Measurements from ENCODE around the gene TMCO1. TPM values are rescaled to one million over a fixed set of nuclear protein-coding genes. Genes with fewer than 3 reads are reported as not detected.

The TMCO1 gene
- total and polyA plus RNA-seq, 2 of the 13 experiments (the other 11 are each of a cell fraction or from before 2014, with no cell fraction given): 106 to 119 TPM

- TF ChIP-seq USF2 (IDR thresholded peaks at IDR 0.05; ENCODE audit: low read depth, low read length): no peak
- TF ChIP-seq USF2 (CRISPR knock-in tag; IDR thresholded peaks at IDR 0.05; ENCODE audit: borderline replicate concordance): no peak
- TF ChIP-seq SYNCRIP (IDR thresholded peaks at IDR 0.05; ENCODE audit: insufficient read depth, low read depth, low read length): no peak
- TF ChIP-seq, protein P1, sequence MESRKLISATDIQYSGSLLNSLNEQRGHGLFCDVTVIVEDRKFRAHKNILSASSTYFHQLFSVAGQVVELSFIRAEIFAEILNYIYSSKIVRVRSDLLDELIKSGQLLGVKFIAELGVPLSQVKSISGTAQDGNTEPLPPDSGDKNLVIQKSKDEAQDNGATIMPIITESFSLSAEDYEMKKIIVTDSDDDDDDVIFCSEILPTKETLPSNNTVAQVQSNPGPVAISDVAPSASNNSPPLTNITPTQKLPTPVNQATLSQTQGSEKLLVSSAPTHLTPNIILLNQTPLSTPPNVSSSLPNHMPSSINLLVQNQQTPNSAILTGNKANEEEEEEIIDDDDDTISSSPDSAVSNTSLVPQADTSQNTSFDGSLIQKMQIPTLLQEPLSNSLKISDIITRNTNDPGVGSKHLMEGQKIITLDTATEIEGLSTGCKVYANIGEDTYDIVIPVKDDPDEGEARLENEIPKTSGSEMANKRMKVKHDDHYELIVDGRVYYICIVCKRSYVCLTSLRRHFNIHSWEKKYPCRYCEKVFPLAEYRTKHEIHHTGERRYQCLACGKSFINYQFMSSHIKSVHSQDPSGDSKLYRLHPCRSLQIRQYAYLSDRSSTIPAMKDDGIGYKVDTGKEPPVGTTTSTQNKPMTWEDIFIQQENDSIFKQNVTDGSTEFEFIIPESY (CRISPR knock-in tag; IDR thresholded peaks at IDR 0.05): no peak
Observed at GRCh38 chr1:165772739-165773138, 4.1 kb upstream of the TMCO1 start (continued).

DNA sequence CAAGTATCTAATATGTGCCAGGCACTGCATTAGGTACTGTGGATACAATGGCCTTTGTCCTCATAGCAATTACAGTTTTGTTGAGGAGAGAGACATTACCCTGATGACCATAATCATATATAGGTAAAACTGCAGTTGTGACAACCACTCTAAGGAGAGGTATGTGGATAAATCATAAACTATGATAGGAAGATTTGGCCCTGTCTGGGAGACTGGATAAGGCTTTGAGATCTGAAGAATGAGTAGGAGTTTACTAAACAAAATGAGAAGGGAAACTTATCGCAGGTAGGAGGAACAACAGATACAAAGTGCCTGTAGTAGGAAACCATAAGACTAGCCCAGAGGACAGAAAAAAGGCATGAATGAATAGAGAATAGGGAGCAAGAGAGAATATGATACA lies 4.4 kb downstream of the TMCO1 start:
- Histone ChIP-seq H2AFZ (ENCODE audit: low read length) (no peak overlapping the region), H3K9me3 (ENCODE audit: low read length) (no peaks in the 10 kb centered on the region), H3K9ac (ENCODE audit: insufficient read depth, low read depth, low read length) (no peak overlapping the region), H3K27me3 (ENCODE audit: control insufficient read depth in 1 of 2, insufficient read depth in 2 of 2, low read length in 2 of 2) (no peaks in the 10 kb centered on the region; a peak in 1 of 5 replicates), H3K4me1 (ENCODE audit: insufficient read depth, low read length) (peaks cover 19% of the 10 kb centered on the region), H3K79me2 (ENCODE audit: insufficient read depth, low read length) (peaks cover 15% of the 10 kb centered on the region), H3K36me3 (replicated peaks in 1 of 2; ENCODE audit: control insufficient read depth in 1 of 2, insufficient read depth in 2 of 2, low read length in 2 of 2) (peaks cover 7 to 42% of the 10 kb centered on the region in 2 experiments; a peak in 4 of 5 replicates), H3K4me3 (replicated peaks in 1 of 3; ENCODE audit: insufficient read depth in 1 of 3, low read depth in 2 of 3, low read length in 3 of 3) (no peak overlapping the region), H3K27ac (ENCODE audit: extremely low read length, insufficient read depth, low read length) (no peak overlapping the region), H3K4me2 (ENCODE audit: low read depth, low read length) (no peak overlapping the region), H4K20me1 (ENCODE audit: insufficient read depth, low read length) (no peaks in the 10 kb centered on the region)
- ATAC-seq (no peak), DNase-seq (ENCODE audit: low spot score) (no peak), FAIRE-seq (no peak)
- BruUV-seq (replicated peaks): no TSS peak
- ChIA-PET CTCF (ENCODE audit: low intra/inter-chr PET ratio, low total read pairs) (no interaction called here), POLR2A (no interaction called here)
- intact Hi-C loops (cut with micrococcal nuclease; ENCODE audit: unreplicated experiment): no loop called here
- TF ChIP-seq SIN3A (IDR thresholded peaks at IDR 0.05; ENCODE audit: borderline replicate concordance, low read depth, low read length): no peak
- TF ChIP-seq TGIF2 (CRISPR knock-in tag; IDR thresholded peaks at IDR 0.05): no peak
- TF ChIP-seq SP140L (CRISPR knock-in tag; IDR thresholded peaks at IDR 0.05; ENCODE audit: borderline replicate concordance): no peak
- no peak for TF ChIP-seq ZKSCAN8 (CRISPR knock-in tag; IDR thresholded peaks at IDR 0.05; ENCODE audit: borderline replicate concordance)
- no peak for TF ChIP-seq ZNF17 (CRISPR knock-in tag; IDR thresholded peaks at IDR 0.05)
- TF ChIP-seq KLF13 (CRISPR knock-in tag; IDR thresholded peaks at IDR 0.05): no peak
- no peak for TF ChIP-seq MED13 (CRISPR knock-in tag; IDR thresholded peaks at IDR 0.05)
- in situ Hi-C loops (cut with HindIII; ENCODE audit: extremely low pct_ligation_motif_present, low pct_unique_long_range_greater_than_20kb): no loop called here
- WGBS (ENCODE audit: low lambda C conversion rate): 96% methylated on average over 1 of the region's 1 CpG

Measured in HepG2 (cell line).